Parathyroid adenoma (tissue), 2 donors: ENCODE data around the gene CHAF1A.

Experiments
- H2AFZ ChIP-seq: fragments of 300-600 bp; sonication (generic); one replicate; pipeline ENCODE4 v1.7.0; 2017; ENCODE audit warnings: antibody characterized with exemption, mild to moderate bottlenecking
- H3K27ac ChIP-seq: fragments of 300-600 bp; sonication (generic); one replicate; pipeline ENCODE4 v1.7.0; 2017
- H3K27me3 ChIP-seq: fragments of 300-600 bp; sonication (generic); one replicate; pipeline ENCODE4 v1.7.0; 2017; ENCODE audit warnings: low read length; ENCODE audit not compliant: control insufficient read depth, insufficient read depth
- H3K36me3 ChIP-seq: fragments of 300-600 bp; sonication (generic); one replicate; pipeline ENCODE4 v1.7.0; 2017; ENCODE audit warnings: low read length; ENCODE audit not compliant: control insufficient read depth, insufficient read depth
- H3K4me1 ChIP-seq: fragments of 300-600 bp; sonication (generic); one replicate; pipeline ENCODE4 v1.7.0; 2017; ENCODE audit warnings: control low read depth
- H3K4me2 ChIP-seq: fragments of 300-600 bp; sonication (generic); one replicate; pipeline ENCODE4 v1.7.0; 2017; ENCODE audit warnings: low read length
- H3K4me3 ChIP-seq: fragments of 300-600 bp; sonication (generic); one replicate; pipeline ENCODE4 v1.7.0; 2017; ENCODE audit warnings: low read depth, low read length
- H3K79me2 ChIP-seq: fragments of 300-600 bp; sonication (generic); one replicate; pipeline ENCODE4 v1.7.0; 2017; ENCODE audit warnings: control low read depth
- H3K9ac ChIP-seq: fragments of 300-600 bp; sonication (generic); one replicate; pipeline ENCODE4 v1.7.0; 2017; ENCODE audit warnings: mild to moderate bottlenecking
- H3K9me3 ChIP-seq: fragments of 300-600 bp; sonication (generic); one replicate; pipeline ENCODE4 v1.7.0; 2017; ENCODE audit warnings: low read length; ENCODE audit not compliant: control insufficient read depth
- CTCF ChIP-seq: fragments of 300-600 bp; sonication (generic); IDR thresholded peaks from one replicate; pipeline ENCODE4 v1.7.0; 2017; ENCODE audit warnings: antibody characterized with exemption, mild to moderate bottlenecking
- donor health status: primary hyperparathyroidism.

The CHAF1A gene

GRCh38 chr19:4357095-4357797 lies 45.2 kb upstream of the CHAF1A start:
- Histone ChIP-seq H3K27me3 (no peaks in the 10 kb centered on the region), H3K4me2 (no peak overlapping the region), H3K4me3 (no peak overlapping the region), H3K9me3 (no peaks in the 10 kb centered on the region), H3K79me2 (no peaks in the 10 kb centered on the region), H3K9ac (no peak overlapping the region), H3K36me3 (no peaks in the 10 kb centered on the region), H3K27ac (no peak overlapping the region), H2AFZ (no peak overlapping the region), H3K4me1 (peaks cover 3% of the 10 kb centered on the region)
- no peak for TF ChIP-seq CTCF

- TF ChIP-seq CTCF, result no peak
- H3K27ac ChIP-seq, result no peak overlapping the region
- H3K36me3 ChIP-seq, result no peaks in the 10 kb centered on the region
- H3K4me1 ChIP-seq, result peaks cover 2% of the 10 kb centered on the region
- no peaks in the 10 kb centered on the region for H3K79me2 ChIP-seq
- no peak overlapping the region for H3K4me2 ChIP-seq
- no peaks in the 10 kb centered on the region for H3K9me3 ChIP-seq
- H2AFZ ChIP-seq, result no peak overlapping the region
- no peak overlapping the region for H3K4me3 ChIP-seq
- no peak overlapping the region for H3K9ac ChIP-seq
- H3K27me3 ChIP-seq, result no peaks in the 10 kb centered on the region
Observed at GRCh38 chr19:4357921-4358326, 44.5 kb upstream of the CHAF1A start.

- no peak overlapping the region for H3K27ac ChIP-seq
Observed at GRCh38 chr19:4358709-4359626, 43.5 kb upstream of the CHAF1A start.

GRCh38 chr19:4359627-4360000 lies 42.8 kb upstream of the CHAF1A start:
- Histone ChIP-seq H3K27me3 (no peaks in the 10 kb centered on the region), H3K9ac (no peak overlapping the region), H3K79me2 (no peaks in the 10 kb centered on the region), H3K27ac (no peak overlapping the region), H3K36me3 (no peaks in the 10 kb centered on the region), H2AFZ (no peak overlapping the region), H3K4me2 (no peak overlapping the region), H3K4me3 (no peak overlapping the region), H3K9me3 (no peaks in the 10 kb centered on the region), H3K4me1 (peaks cover 2% of the 10 kb centered on the region)
- no peak for TF ChIP-seq CTCF

More at GRCh38 chr19:4358709-4359626, 43.5 kb upstream of the CHAF1A start:
- Histone ChIP-seq H3K79me2 (no peaks in the 10 kb centered on the region), H3K36me3 (no peaks in the 10 kb centered on the region), H3K27me3 (no peaks in the 10 kb centered on the region), H2AFZ (no peak overlapping the region), H3K4me2 (no peak overlapping the region), H3K4me1 (peaks cover 2% of the 10 kb centered on the region), H3K9ac (no peak overlapping the region), H3K9me3 (no peaks in the 10 kb centered on the region), H3K4me3 (no peak overlapping the region)
- TF ChIP-seq CTCF, result no peak
